Uterus (tissue), 4 donors: ENCODE results near the gene TTLL10. TPM values are rescaled to one million over a fixed set of nuclear protein-coding genes. Genes with fewer than 3 reads are reported as not detected.

Source experiments
- DNase-seq, 2 donors: peaks; one replicate each; pipeline ENCODE4 v3.0.0-alpha.2; 2019 to 2020
- H3K27ac ChIP-seq, 2 donors: fragments of 200-600 bp; sonication (generic); 1 replicate in 1 of 2; 2 replicates in 1 of 2; pipeline ENCODE4 v1.5.1; 2016 to 2018
- H3K27me3 ChIP-seq, 2 donors: fragments of 200-600 bp; sonication (generic); one replicate each; pipeline ENCODE4 v1.5.1; 2018 to 2019; ENCODE audit warnings: control low read depth in 1 of 2
- H3K36me3 ChIP-seq, 2 donors: fragments of 200-600 bp; sonication (generic); one replicate each; pipeline ENCODE4 v1.5.1; 2019; ENCODE audit warnings: control low read depth in 1 of 2
- H3K4me1 ChIP-seq, 2 donors: fragments of 200-600 bp; sonication (generic); one replicate each; pipeline ENCODE4 v1.5.1; 2018 to 2019; ENCODE audit warnings: control low read depth in 1 of 2
- H3K4me3 ChIP-seq, 2 donors: fragments of 200-600 bp; sonication (generic); 1 replicate in 1 of 2; 2 replicates in 1 of 2; pipeline ENCODE4 v1.5.1; 2018 to 2019; ENCODE audit warnings: mild to moderate bottlenecking in 1 of 2
- H3K9me3 ChIP-seq, 2 donors: fragments of 200-600 bp; sonication (generic); one replicate each; pipeline ENCODE4 v1.5.1; 2019; ENCODE audit warnings: control low read depth in 1 of 2
- CTCF ChIP-seq, 4 experiments: fragments of 200-600 bp in 2 of 4; fragments of 450-650 bp in 2 of 4; sonication (generic) in 2 of 4; IDR thresholded peaks; one replicate each; pipeline ENCODE4 v1.5.1; 2016 to 2019; ENCODE audit warnings: antibody characterized with exemption in 4 of 4, mild to moderate bottlenecking in 2 of 4, moderate library complexity in 1 of 4
- POLR2A ChIP-seq, 2 donors: fragments of 450-650 bp; IDR thresholded peaks; one replicate each; pipeline ENCODE4 v1.6.1; 2016; ENCODE audit warnings: antibody characterized with exemption in 2 of 2, mild to moderate bottlenecking in 1 of 2, moderate library complexity in 1 of 2
- intact Hi-C: fragments of 100-400 bp; cut with DNase I; formaldehyde crosslinking; loops from one replicate; pipeline ENCODE4 v1.15.1; 2023; ENCODE audit warnings: low total_unique reads
- total RNA-seq, 4 donors: library from RNA; depleted of rRNA in 3 of 4; stranded (reverse); fragments of >200 nt in 3 of 4; gene quantifications; one replicate each; pipeline versions ENCODE4 v1.1.0 to v1.2.4, GENCODE V29; 2014 to 2023
- donor health status: DM: yes; HTN: yes; CAD: no.

Gene TTLL10
- total RNA-seq, 4 donors from 2014 or later: 0.35 to 0.51 TPM; not detected in 2

GRCh38 chr1:1161078-1161682, 12.5 kb upstream of the TTLL10 start:
- no peak for DNase-seq
- no peak overlapping the region for H3K4me3 ChIP-seq
- no peak overlapping the region for H3K27ac ChIP-seq
- TF ChIP-seq POLR2A (IDR thresholded peaks at IDR 0.05) (no peak), CTCF (IDR thresholded peaks at IDR 0.05) (no peak)
- intact Hi-C loops: no loop called here
- no peaks in the 10 kb centered on the region for H3K9me3 ChIP-seq
- peaks cover 0 to 7% of the 10 kb centered on the region in 2 donors for H3K4me1 ChIP-seq
- no peaks in the 10 kb centered on the region for H3K36me3 ChIP-seq
- H3K27me3 ChIP-seq: no peaks in the 10 kb centered on the region

GRCh38 chr1:1161683-1162079, 12.0 kb upstream of the TTLL10 start:
- H3K27me3 ChIP-seq: no peaks in the 10 kb centered on the region
- peaks cover 0 to 7% of the 10 kb centered on the region in 2 donors for H3K4me1 ChIP-seq
- no peak for DNase-seq
- intact Hi-C loops: no loop called here
- no peaks in the 10 kb centered on the region for H3K36me3 ChIP-seq
- H3K4me3 ChIP-seq: no peak overlapping the region
- H3K9me3 ChIP-seq: no peaks in the 10 kb centered on the region
- TF ChIP-seq CTCF (IDR thresholded peaks at IDR 0.05) (no peak), POLR2A (IDR thresholded peaks at IDR 0.05) (no peak)
- no peak overlapping the region for H3K27ac ChIP-seq

GRCh38 chr1:1162597-1163537, 10.8 kb upstream of the TTLL10 start:
- intact Hi-C loops: no loop called here

GRCh38 chr1:1163538-1164070, 10.1 kb upstream of the TTLL10 start:
- Histone ChIP-seq H3K27ac (no peak overlapping the region), H3K4me3 (no peak overlapping the region), H3K36me3 (no peaks in the 10 kb centered on the region), H3K27me3 (no peaks in the 10 kb centered on the region), H3K9me3 (no peaks in the 10 kb centered on the region), H3K4me1 (peaks cover 0 to 1% of the 10 kb centered on the region in 2 donors)
- TF ChIP-seq CTCF (IDR thresholded peaks at IDR 0.05) (no peak), POLR2A (IDR thresholded peaks at IDR 0.05) (no peak)
- no peak for DNase-seq
- intact Hi-C loops: no loop called here

More at GRCh38 chr1:1162597-1163537, 10.8 kb upstream of the TTLL10 start:
- Histone ChIP-seq H3K4me3 (no peak overlapping the region), H3K36me3 (no peaks in the 10 kb centered on the region), H3K27me3 (no peaks in the 10 kb centered on the region), H3K4me1 (peaks cover 0 to 7% of the 10 kb centered on the region in 2 donors), H3K27ac (no peak overlapping the region), H3K9me3 (no peaks in the 10 kb centered on the region)
- no peak for DNase-seq
- no peak for TF ChIP-seq CTCF (IDR thresholded peaks at IDR 0.05)
- TF ChIP-seq POLR2A (IDR thresholded peaks at IDR 0.05): peak in 1 of 2 donors; percentile 59

GRCh38 chr1:1164361-1164700, 9.3 kb upstream of the TTLL10 start:
- Histone ChIP-seq H3K9me3 (no peaks in the 10 kb centered on the region), H3K27ac (no peak overlapping the region), H3K27me3 (no peaks in the 10 kb centered on the region), H3K4me1 (no peaks in the 10 kb centered on the region), H3K36me3 (no peaks in the 10 kb centered on the region), H3K4me3 (no peak overlapping the region)
- intact Hi-C loops: no loop called here
- TF ChIP-seq POLR2A (IDR thresholded peaks at IDR 0.05) (no peak), CTCF (IDR thresholded peaks at IDR 0.05) (no peak)
- DNase-seq: no peak
